CD4-positive, alpha-beta T cell treated with Interleukin-10 for 1 hour (primary cell): ENCODE data around the gene TP63.
"Not testable (repeated sequence)": the region's sequence is repeated elsewhere in the genome, so short reads cannot be mapped to it uniquely, and the experiment has no call there.

ENCODE experiments used
- DNase-seq: peaks from one replicate; pipeline ENCODE4 v3.0.0-alpha.2; 2020

TP63 gene

GRCh38 chr3:189734061-189734460 lies 102.9 kb downstream of the TP63 start:
- DNase-seq, result no peak

DNA sequence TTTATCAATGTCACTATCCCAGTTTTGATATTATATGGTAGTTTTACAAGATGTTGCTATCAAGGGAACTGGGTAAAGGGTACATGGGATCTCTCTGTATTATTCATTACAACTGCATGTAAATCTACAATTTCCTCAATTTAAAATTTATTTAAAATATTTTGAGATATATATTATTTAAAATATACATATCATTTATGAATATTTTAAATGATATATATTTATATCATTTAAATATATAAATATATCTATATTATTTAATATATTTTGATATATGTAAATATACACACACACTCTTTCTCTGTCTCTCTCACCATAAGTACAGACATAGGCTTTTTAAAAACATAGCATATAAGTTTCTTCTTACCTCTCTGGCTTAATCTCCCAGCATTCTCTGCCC lies 104.7 kb downstream of the TP63 start:
- no peak for DNase-seq

- no peak for DNase-seq
Measured at GRCh38 chr3:189737071-189737470, 105.9 kb downstream of the TP63 start.

- DNase-seq, result no peak
Measured at GRCh38 chr3:189737619-189738018, 106.4 kb downstream of the TP63 start.

DNA sequence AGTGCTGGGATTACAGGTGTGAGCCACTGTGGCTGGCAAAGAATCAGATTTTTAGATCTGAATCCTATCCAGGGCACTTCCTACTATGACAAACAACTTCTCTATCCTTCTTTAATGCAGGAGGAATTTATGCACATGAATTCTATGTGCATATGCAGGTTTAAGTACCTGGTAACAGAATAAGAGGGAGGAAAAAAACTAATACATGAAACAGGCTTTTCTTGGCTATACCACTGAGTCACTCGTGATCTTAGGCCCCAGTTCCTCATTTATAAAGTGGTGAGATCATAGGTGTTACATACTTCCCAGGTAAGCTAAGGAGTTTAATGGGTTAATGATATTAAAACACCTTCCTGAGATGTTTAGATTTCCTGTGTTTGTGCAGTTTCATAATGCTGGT lies 108.2 kb downstream of the TP63 start:
- DNase-seq, result no peak

GRCh38 chr3:189740156-189740555 lies 109.0 kb downstream of the TP63 start:
- DNase-seq, result no peak

DNA sequence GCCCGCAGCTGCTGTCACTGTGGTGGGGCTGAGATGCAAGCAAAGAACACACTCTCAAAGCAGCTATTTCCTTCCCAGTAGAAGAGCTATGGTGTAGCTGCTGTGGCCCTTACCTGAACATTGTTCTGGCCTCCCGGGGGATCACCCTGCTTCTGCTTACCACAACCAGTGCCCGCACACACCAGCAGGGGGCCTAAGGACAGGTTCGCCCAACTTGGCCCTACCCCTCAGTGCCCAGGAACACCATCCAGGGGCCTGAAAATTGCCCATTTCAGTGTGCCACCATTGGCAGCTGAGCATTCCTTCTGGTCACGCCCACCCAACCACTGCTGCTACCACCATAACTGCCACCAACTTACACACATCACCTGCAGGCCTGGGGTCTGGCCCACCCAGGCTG lies 113.0 kb downstream of the TP63 start:
- no peak for DNase-seq

DNA sequence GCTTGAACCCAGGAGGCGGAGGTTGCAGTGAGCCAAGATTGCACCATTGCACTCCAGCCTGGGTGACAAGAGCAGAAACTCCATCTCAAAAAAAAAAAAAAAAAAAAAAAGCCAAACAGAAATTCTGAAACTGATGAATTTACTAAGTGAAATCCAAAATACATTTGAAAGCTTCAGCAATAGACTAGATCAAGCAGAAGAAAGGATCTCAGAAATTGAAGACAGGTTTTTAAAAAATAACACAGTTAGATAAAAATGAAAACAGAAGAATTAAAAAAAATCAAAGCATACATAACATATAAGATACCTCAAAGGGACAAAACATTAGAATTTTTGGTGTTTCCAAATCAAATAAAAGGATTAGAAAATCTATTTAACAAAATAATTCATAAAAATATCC lies 114.4 kb downstream of the TP63 start:
- DNase-seq, result no peak

DNA sequence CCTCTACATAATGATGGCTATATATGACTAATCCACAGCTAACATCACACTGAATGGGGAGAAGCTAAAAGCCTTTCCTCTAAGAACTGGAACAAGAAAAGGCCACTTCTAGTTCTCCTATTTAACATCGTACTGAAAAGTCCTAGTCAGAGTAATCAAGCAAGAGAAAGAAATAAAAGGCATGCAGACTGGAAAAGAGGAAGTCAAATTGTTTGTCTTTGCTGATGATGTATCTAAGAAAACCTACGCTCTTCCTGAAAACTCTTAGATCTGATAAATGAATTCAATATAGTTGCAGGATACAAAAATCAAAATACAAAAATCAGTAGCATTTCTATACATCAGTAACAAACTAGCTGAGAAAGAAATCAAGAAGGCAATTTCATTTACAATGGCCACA lies 116.9 kb downstream of the TP63 start:
- no peak for DNase-seq

DNA sequence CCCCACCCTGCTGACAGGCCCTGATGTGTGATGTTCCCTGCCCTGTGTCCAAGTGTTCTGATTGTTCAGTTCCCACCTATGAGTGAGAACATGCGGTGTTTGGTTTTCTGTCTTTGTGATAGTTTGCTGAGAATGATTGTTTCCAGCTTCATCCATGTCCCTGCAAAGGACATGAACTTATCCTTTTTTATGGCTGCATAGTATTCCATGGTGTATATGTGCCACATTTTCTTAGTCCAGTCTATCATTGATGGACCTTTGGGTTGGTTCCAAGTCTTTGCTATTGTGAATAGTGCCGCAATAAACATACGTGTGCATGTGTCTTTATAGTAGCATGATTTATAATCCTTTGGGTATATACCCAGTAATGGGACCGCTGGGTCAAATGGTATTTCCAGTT lies 119.8 kb downstream of the TP63 start:
- DNase-seq, result not testable (repeated sequence)

DNA sequence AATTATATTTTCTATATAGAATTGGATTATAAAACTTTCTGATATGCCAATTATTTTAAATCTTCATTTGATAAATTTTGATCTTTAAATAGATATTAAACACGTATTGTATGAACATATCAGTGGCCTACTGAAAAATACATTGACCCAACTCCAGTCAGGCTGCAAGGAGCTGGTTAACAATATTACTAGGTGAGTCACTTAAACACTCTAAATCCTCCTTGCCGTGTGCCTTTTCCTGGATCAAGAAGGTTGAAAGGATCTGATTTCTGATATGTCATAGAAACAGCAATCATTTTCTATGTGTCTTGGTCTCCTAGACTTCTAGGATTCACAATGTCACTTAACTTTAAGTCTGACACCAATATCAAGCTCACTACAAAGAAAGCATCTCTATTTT lies 123.2 kb downstream of the TP63 start:
- DNase-seq, result no peak

GRCh38 chr3:189756582-189757078 lies 125.4 kb downstream of the TP63 start:
- DNase-seq, result no peak

DNA sequence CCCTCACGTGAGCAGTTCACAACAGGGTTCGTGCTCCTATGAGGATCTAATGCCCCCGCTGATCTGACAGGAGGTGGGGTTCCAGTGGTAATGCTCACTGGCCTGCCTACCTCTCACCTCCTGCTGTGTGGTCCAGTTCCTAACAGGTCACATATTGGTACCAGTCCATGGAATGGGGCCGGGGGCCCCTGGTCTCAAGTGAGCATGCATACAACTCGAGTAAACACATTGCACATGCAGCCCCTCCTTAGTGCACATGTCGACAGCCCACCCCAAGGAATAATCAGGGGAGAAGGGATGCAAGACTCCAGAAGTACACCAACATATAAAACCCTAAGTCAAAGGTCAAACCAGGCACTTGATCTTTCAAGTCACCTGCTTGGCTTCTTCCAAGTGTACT lies 127.0 kb downstream of the TP63 start:
- no peak for DNase-seq

GRCh38 chr3:189766416-189766815 lies 135.2 kb downstream of the TP63 start:
- DNase-seq, result no peak

GRCh38 chr3:189771842-189772450 lies 140.8 kb downstream of the TP63 start:
- DNase-seq, result no peak

DNA sequence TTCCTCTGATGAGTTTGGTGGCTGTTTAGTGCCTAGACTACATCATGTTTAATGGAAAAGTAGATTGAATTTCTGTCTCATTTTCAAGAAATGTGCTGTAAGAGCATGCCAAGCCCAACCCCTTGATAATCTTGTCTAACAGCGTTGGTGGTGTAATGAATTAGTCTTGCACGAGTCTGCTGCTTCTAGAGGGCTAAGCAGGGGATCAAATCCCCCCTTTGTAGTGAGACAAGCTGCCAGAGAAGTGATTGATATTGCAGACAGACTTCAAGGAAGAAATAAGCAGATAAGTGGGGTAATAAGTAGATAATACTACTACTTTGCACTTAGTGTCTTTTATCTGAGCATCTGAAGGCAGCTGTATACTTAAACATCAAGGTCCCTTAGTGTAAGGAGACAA lies 141.4 kb downstream of the TP63 start:
- DNase-seq, result no peak

DNA sequence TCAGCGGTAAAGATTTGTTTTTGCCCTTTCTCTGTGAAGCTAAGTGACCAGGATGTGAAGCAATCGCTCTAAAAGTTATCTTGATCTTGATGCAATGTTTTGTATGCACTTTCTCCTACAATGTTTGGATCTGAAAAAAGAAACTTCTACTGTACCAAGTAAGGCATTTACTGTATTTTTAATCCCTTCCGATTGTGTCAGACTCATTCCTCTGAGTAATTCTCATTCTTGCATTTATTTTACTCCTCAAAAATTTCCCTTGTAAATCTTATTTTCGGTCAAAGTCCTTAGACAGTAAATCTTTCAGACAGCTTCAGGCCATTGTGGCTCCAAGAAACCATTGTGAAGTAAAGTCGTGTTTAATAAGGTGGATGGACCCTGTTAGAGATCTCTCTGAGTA lies 141.9 kb downstream of the TP63 start:
- no peak for DNase-seq

DNA sequence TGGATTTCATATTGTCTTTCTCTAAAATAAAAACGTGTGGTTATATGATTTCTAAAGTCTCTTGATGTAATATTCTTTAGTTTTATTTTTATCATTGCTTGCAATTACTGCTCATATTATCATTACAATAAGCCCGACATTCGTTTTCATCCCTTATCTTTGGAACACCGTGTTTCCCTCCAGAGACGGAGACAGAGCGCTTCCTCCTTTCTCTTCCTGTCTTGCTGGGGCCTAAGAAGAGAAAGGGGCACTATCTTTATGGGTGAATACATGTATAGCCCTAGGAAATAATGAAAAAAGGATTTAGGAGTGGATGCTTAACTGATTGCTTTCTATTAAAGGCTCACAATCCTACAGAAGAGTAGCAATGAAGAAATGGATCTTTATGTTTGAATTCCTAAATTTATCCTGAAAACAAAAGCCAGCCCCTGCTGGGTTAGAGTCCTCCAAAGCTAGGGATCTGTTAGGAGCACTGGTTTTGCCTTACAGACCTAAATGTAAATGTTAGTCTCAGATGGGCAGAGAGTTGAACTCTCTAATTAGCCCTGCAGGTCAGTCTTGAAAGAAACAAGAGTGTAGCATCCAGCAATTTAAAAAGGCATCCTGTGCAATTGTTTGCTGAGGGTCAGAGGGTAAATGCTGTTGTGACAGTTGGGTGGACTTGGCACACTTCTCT lies 145.1 kb downstream of the TP63 start:
- DNase-seq, result no peak

- no peak for DNase-seq
Measured at GRCh38 chr3:189778340-189778950, 147.3 kb downstream of the TP63 start.

DNA sequence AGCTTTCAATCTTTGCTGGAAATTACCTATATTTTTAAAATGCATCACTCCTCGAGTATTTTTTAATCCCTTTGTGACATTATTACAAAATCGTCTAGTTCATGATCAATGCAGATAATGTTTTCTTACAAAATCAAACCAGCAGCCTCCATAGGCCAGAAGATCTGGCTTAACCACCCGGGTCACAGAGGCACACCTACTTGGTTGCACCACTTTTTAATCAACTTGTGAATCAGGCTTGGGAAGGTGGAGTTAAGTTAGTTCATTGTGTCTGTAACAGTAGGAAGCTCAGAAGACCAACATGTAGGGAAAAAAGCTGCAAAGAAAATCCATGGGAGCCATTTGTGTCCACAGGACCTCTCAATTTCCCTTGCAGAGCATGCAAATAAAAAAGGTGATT lies 148.0 kb downstream of the TP63 start:
- DNase-seq, result no peak

DNA sequence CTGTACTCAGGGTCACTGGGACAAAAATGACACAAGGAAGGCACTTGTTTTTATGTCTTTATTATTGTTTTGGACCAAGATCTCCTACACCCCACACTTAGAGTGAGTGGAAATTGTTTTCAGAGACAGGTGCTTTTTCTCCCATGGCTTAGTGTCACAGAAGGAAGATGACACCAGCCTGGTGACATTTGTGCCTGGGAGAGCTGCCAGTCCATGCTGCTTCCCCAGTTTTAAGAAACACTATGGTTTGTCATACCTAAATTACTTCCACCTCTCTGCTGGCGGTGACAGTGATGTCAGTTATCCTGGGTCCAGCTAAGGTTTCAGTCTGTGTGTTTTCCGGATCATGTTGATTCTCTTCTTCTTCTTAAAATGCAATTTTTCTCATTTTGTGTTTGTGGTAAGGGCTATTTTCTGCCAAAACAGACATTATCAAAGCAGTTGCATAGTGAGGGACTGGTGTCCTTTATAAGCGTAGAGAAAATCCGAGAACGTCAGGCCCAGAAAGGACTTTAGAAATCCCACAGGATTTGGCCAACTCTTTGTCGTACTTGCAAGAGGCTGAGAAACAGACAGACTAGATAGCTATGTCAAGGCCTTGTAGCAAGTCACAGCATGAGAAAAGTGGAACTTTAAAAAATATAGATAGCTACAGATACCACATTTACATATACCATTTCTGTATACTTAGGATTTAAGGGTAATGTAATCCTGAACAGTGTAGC lies 149.5 kb downstream of the TP63 start:
- no peak for DNase-seq

GRCh38 chr3:189781415-189781814 lies 150.2 kb downstream of the TP63 start:
- DNase-seq, result no peak

DNA sequence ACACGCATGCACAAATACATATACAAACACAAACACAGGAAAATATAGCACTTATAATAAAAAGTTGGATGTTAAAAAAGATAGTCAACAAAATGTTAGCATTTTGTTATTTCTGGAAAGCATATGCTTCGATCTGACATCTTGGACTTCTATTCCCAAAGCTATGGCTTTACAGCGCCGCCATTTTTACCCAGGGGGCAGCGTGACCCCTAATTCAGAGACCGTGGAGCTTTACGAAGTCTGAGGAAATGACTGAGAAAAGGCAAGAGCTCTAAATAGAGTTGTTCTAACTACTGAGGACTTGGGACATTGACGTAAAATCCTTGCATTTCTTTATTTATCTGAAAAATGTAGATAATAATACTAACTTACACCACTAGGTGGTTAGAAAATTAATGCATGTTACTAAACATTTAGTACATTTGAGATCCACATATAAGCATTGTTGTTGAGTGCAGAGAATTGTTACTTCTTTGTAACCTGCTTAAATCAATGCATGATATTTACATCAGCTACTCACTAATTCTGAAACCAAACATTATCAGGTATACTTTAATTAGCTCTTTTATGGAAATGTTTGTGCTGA lies 155.4 kb downstream of the TP63 start:
- no peak for DNase-seq
